IMR-90 (cell line): ENCODE data around the gene HOXC13.

Experiments used
- MXI1 ChIP-seq: IDR thresholded peaks from 2 replicates; pipeline ENCODE4 v1.6.1; 2012; ENCODE audit warnings: low read depth, mild to moderate bottlenecking, low read length, moderate library complexity, borderline replicate concordance
- POLR2A ChIP-seq: IDR thresholded peaks from 2 replicates; pipeline ENCODE4 v1.6.1; 2012; ENCODE audit warnings: mild to moderate bottlenecking, low read depth, low read length
- TF ChIP-seq, protein P1 (sequence below): conservative IDR thresholded peaks from 2 replicates; pipeline ENCODE4 v1.5.1; 2012; ENCODE audit warnings: mild to moderate bottlenecking, low read depth, low read length, improper control_type of control experiment

- no peak for TF ChIP-seq POLR2A
- TF ChIP-seq, protein P1, sequence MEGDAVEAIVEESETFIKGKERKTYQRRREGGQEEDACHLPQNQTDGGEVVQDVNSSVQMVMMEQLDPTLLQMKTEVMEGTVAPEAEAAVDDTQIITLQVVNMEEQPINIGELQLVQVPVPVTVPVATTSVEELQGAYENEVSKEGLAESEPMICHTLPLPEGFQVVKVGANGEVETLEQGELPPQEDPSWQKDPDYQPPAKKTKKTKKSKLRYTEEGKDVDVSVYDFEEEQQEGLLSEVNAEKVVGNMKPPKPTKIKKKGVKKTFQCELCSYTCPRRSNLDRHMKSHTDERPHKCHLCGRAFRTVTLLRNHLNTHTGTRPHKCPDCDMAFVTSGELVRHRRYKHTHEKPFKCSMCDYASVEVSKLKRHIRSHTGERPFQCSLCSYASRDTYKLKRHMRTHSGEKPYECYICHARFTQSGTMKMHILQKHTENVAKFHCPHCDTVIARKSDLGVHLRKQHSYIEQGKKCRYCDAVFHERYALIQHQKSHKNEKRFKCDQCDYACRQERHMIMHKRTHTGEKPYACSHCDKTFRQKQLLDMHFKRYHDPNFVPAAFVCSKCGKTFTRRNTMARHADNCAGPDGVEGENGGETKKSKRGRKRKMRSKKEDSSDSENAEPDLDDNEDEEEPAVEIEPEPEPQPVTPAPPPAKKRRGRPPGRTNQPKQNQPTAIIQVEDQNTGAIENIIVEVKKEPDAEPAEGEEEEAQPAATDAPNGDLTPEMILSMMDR = no peak
- no peak for TF ChIP-seq MXI1
Measured at GRCh38 chr12:53930591-53931255, 7.9 kb upstream of the HOXC13 start.
